DND-41 (cell line): ENCODE data around the gene GLB1L.

ENCODE experiments used
- EZH2 ChIP-seq: IDR thresholded peaks from 3 replicates; pipeline ENCODE4 v1.6.1; 2012; ENCODE audit warnings: borderline replicate concordance, low read depth, mild to moderate bottlenecking, moderate library complexity, low read length, inconsistent platforms; ENCODE audit not compliant: severe bottlenecking
- TF ChIP-seq, protein P1 (sequence below): IDR thresholded peaks from 2 replicates; pipeline ENCODE4 v1.5.1; 2012; ENCODE audit warnings: borderline replicate concordance, low read length, moderate library complexity, mild to moderate bottlenecking; ENCODE audit not compliant: poor library complexity, severe bottlenecking; ENCODE audit errors: extremely low read depth

DNA sequence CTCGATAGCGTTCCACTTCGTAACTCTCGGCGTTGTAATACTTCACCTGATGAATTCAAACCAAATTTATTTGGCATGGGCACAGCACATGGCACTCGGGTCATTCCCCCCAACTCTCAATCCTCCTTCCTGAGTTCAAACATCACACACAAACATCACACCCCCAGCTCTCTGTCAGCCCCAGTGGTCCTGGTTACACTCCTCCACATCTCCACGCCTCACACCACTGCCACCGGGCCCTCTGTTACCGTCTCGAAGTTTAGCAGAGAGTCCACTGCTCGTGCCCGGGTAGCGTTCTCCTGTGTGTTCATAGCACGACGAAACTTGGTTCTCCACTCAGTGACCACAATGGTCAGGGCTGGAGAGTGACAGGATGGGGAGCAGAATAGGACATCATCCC, 31.1 kb downstream of the GLB1L start:
- no peak for TF ChIP-seq EZH2
- TF ChIP-seq, protein P1, sequence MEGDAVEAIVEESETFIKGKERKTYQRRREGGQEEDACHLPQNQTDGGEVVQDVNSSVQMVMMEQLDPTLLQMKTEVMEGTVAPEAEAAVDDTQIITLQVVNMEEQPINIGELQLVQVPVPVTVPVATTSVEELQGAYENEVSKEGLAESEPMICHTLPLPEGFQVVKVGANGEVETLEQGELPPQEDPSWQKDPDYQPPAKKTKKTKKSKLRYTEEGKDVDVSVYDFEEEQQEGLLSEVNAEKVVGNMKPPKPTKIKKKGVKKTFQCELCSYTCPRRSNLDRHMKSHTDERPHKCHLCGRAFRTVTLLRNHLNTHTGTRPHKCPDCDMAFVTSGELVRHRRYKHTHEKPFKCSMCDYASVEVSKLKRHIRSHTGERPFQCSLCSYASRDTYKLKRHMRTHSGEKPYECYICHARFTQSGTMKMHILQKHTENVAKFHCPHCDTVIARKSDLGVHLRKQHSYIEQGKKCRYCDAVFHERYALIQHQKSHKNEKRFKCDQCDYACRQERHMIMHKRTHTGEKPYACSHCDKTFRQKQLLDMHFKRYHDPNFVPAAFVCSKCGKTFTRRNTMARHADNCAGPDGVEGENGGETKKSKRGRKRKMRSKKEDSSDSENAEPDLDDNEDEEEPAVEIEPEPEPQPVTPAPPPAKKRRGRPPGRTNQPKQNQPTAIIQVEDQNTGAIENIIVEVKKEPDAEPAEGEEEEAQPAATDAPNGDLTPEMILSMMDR = no peak
